Renal pelvis (tissue), 4 donors: ENCODE results near the gene DLX4. TPM values are rescaled to one million over a fixed set of nuclear protein-coding genes. Genes with fewer than 3 reads are reported as not detected.
A peak's percentile ranks its signal among the peaks of the same experiment; 100 is the strongest.

ENCODE experiments used
- DNase-seq: peaks from one replicate; pipeline ENCODE4 v3.0.0-alpha.2; 2013
- polyA plus RNA-seq, 3 donors: library from polyadenylated mRNA; unstranded; fragments of 120-200 nt; gene quantifications; one replicate each; pipeline ENCODE4 v1.2.1, GENCODE V29; 2013; ENCODE audit not compliant: insufficient read length in 3 of 3

Gene DLX4
- polyA plus RNA-seq, 3 donors, result 0.62 to 1.3 (median 0.98) TPM

- DNase-seq, result no peak
Measured at GRCh38 chr17:49944273-49944870, 24.6 kb upstream of the DLX4 start.

- DNase-seq, result no peak
Measured at GRCh38 chr17:49946208-49946607, 22.8 kb upstream of the DLX4 start.

DNA sequence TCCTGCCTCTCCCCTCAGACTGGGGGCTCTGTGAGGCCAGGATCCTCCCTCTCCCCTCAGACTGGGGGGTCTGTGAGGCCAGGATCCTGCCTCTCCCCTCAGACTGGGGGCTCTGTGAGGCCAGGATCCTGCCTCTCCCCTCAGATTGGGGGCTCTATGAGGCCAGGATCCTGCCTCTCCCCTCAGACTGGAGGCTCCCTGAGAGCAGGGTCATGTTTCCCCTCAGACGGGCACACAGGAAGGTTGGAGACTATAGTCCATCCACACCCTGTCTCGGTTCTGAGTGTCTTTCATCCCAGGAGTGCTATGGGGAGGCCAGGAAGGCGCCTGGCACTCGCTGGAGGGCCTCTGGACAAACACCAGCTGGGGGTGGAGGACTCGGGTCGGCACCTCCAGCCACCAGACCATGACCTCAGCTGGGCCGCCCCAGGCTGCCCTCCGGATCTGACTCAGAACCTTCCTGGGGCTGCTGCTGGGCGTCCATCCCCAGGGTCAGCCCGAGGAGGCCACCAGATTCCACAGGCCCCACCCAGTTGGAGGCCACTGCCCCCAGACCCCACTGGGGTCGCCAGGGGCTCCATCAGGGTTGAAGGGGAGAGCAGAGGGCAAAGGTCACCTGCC is 21.9 kb upstream of the DLX4 start:
- no peak for DNase-seq

DNA sequence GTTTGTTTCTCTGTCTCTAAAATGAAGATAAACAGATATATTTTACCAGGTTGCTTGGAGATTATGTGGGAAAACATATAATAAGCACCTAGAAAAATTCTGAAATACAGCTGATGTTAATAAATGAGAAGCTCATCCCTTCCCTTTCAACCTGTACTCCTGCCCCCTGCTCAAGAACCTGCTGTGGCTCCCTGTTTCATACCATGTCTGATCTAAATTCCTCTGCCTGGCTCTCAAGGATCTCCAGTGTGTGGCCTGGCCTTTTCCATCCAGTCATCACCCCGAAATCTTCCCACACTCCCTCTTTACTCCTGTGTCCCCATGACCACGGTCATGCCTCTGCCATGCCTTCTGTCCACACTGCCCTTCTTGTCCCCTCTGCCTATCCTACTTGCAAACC is 19.4 kb upstream of the DLX4 start:
- DNase-seq, result no peak

DNA sequence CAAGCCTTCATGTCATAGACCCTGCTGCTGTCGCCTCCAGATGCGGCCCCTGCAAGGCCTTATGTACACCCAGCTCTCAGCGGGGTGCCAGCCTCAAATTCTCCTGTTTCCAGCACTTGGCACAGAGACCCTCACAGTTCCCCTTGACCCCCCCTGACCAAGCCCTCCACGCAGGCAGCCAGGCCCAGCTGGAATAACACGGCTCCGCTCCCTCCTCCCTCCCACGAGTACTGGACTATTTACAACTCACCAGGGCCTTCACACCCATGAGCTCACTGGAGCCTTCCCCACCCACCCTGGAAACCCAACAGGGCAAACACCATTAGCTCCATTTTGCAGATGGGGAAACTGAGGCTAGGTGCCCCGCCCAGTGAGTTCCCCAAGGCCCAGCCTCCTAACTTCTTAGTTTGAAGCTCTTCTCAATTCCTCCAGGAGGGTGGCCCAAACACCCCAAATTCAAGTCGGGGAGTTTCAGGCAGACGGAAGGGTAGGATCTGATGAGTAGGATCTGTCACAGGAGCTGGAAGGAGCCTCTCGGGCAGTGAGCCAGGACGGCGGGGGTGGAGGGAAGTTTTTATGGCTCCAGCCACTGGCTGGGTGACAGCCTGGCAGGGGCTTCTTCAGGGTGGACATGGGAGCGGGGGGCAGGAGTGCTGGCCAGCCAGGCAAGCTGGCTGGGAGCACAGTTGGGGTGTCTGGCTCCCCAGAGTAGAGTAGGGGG is 17.5 kb upstream of the DLX4 start:
- DNase-seq, result no peak

DNA sequence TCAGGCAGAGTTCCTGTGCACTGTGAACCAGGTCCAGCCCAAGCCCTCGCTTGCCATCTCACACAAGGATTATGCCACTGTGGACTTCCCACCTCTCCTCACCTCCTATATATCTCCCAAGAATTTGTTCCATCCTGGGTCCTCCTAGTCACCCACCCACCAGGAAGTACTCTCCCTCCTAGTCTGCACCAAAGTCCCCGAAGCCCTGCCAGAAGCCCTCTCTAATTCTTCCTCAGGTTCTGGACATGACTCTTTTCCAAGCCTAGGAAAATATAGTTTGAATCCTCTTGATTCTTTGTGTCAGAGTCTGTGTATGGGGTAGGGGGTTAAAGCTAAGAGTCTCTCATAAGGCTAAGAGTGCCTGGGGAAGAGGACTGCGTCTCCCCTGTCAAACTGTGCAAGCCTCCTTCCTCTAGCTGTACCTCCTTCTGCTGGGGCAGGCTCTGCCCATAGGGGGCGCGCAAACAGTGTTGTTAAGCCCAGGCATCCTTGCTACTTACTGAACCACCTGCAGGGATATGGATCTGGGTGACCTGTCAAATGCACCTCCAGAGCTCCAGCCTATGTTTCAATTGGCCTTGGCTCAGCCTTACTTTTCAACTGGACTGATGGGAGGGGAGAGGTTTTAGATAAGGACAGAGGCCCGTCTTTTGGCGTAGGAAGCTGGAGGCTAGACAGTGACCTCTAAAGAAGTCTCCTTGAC is 16.6 kb upstream of the DLX4 start:
- peak; percentile 84 for DNase-seq

DNA sequence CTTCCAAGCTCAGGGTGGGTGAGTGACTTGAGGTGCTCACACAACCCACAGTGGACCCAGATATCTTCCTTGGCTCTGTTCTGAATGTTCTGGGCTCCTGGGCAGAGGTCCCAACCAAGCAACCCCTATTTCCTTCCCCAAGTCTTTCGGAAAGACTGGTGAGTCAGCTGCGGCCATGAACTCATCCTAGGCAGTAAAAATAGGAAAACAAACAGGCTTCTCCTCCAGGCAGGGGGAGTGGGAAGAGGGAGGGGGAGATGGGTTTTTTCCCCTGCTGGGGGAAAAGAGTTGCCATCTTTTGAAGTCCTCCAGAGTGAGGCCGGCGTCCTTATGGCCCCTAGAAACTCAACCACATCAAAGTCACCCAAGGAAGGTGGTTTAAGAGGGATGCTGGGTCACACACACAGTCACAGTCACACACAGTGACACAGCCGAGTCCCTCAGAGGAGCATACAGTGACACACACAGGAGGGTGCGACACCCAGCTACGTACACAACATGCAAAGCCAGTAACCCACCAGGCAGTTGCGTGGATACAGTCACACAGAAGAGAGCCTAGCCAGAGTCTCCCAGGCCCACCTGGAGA is 16.0 kb upstream of the DLX4 start:
- DNase-seq, result no peak

DNA sequence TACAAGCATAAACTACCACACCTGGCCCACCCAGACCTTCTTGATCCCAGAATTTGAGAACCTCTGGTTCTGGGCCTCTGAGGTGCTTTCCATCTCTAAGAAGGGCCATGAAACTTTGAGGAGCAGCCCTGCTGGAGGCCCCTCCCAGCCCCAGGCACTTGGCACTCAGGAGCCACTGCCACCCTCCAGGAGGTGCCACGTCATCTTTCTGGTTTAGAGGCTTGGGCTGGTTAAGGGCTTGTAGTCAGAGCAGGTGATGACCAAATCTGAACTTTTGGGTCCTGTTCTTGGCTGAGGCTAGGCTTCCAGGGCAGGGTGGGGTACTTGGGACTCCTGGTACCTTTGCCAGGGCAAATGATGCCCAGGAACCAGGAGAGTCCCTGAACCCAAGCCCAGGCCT is 13.8 kb upstream of the DLX4 start:
- DNase-seq, result no peak

- no peak for DNase-seq
Measured at GRCh38 chr17:49956780-49957179, 12.2 kb upstream of the DLX4 start.

DNA sequence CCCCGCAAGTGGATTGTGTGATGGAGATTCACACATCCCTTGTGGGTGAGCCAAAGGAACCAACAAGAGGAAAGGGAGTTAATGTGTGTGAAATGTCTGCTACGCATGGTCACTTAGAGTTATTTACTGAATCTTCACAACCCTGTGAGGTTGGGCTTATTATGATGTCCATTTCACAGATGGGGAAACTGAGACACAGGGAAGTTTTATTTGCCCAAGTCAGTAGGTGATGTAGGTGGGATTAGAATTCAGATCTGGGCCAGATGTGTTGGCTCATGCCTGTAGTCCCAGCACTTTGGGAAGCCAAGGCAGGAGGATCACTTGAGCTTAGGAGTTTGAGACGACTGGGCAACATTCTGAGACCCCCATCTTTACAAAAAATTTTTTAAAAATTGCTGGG is 11.6 kb upstream of the DLX4 start:
- DNase-seq, result no peak

DNA sequence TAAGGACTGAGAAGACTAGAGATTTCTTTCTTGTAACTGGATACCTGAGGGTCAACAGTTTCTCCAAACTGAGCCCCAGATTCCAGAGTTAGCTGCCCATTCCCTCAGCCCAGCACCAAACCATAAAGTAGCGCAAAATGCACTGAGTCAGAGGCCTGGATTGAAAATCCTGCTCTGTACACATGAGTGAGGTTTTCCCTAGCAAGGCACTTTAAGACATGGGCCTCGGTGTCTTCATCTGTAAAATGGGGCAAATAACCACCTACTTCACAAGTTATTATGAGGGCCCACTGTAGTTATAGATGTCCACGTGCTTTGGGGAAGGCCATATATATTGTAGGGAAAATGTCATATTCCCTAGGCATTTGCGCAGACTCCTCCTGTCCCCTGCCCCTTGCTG is 10.3 kb upstream of the DLX4 start:
- DNase-seq, result no peak

DNA sequence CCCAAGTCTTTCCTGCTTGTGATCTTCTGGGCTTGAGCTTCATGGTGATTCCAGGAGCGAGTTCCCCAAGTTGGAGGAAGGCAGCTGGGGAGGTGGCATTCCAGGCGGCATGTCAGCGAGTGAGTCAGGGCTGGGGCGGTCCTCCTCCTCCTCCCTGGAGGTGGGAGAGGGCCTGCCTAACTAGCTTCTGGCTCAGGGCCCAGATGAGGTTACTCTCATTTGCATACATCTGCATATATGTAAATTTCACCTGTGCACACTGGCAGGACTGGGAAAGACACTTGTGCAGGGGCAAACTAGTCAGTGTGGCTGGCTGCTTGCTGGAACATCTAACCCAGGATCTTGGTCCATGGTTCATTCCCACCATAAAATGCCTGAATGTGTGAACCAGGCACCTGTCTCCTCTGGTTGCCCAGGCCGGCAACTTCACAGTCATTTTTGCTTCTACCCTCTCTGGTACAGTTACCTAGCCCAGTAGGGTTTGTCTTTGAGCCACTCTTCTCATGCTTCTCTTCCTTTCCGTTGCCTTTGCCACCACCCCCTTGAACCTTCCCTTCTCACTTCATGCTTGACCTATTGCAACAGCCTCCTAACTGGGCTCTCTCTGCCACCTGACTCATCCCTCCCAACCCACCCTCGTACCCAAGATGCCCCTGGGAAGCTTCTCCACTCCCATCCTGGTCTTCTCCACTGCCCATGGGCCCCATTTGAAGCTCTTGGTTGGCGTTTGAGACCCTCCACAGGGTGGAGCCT is 9.6 kb upstream of the DLX4 start:
- DNase-seq, result no peak

DNA sequence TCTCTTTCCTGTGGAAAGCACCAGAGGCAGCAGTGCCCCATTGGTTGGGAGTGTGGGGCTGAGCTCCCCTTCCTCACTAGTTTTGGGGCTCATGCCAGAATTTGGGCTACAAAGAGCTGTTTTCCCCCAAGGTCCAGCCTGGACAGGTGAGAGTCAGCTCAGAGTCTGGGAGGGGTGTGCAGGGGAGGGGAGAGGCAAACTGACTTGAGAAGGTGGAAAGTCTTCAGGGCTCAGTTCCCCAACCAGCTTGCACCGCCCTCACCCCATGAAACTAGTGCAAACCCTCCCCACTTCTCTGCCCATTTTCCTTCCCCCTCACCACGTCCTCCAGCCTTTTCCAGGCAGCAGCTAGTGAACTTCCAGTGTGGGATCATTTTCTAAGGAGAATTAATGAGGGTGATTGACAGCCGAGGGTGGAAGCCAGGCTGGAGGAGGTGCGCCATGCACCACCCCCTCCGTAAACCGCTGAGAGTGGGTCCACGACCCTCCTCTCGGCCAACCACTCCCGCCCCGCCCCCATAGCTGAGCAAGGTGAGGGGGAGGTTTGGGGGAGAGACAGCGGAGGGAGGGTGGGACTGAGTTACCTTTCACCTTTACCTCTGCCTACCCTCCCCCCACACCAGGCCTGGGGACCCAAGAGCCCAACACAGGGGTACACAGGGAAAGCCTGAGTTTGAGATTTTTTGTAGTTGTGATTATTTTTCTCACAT is 6.2 kb upstream of the DLX4 start:
- no peak for DNase-seq

DNA sequence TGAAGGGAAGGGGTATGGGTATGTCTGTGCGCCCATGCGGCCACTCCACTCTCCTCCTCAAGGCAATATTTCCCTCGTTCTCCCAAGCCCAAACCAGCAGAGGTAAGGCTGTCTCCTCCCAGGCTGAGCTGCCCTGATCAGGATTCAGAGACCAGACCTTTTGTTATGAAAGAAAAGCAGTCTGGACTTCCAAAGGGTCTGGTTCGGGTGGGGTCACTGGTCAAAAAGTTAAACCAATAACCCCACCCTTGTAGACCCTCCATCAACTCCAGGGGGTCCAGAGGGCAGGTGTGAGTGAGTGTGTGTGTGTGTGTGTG is 5.7 kb upstream of the DLX4 start:
- no peak for DNase-seq

- DNase-seq, result no peak
Measured at GRCh38 chr17:49963626-49964302, 5.2 kb upstream of the DLX4 start.

- no peak for DNase-seq
Measured at GRCh38 chr17:49964303-49964768, 4.7 kb upstream of the DLX4 start.

DNA sequence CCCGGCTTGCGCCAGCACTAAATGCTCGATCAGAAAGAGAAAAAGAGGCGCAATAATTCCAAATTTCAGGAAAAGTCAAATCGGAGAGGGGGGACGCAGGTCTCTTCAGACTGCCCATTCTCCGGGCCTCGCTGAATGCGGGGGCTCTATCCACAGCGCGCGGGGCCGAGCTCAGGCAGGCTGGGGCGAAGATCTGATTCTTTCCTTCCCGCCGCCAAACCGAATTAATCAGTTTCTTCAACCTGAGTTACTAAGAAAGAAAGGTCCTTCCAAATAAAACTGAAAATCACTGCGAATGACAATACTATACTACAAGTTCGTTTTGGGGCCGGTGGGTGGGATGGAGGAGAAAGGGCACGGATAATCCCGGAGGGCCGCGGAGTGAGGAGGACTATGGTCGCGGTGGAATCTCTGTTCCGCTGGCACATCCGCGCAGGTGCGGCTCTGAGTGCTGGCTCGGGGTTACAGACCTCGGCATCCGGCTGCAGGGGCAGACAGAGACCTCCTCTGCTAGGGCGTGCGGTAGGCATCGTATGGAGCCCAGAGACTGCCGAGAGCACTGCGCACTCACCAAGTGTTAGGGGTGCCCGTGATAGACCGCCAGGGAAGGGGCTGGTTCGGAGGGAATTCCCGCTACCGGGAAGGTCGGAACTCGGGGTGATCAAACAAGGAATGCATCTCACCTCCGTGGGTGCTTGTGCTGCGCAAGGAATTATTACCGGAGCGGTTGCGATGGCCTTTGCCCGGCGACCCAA is 4.0 kb upstream of the DLX4 start:
- DNase-seq, result no peak

- no peak for DNase-seq
Measured at GRCh38 chr17:49965524-49965909, 3.5 kb upstream of the DLX4 start.

GRCh38 chr17:49966767-49967166 is 2.2 kb upstream of the DLX4 start:
- DNase-seq, result no peak

GRCh38 chr17:49967205-49967604 is 1.8 kb upstream of the DLX4 start:
- DNase-seq, result no peak
